Immature natural killer cell (primary cell): ENCODE data around the gene BRD3. TPM values are rescaled to one million over a fixed set of nuclear protein-coding genes. Genes with fewer than 3 reads are reported as not detected.
"Not testable (repeated sequence)": the region's sequence is repeated elsewhere in the genome, so short reads cannot be mapped to it uniquely, and the experiment has no call there.

Experiments
- DNase-seq, 3 donors: peaks; one replicate each; pipeline ENCODE4 v3.0.0; 2022; ENCODE audit warnings: mixed read lengths in 1 of 3
- H3K27ac Mint-ChIP-seq, 6 donors: one replicate each; pipeline ENCODE4 v1.8.0; 2020; ENCODE audit warnings: mixed read lengths in 6 of 6, mild to moderate bottlenecking in 5 of 6, inconsistent platforms in 4 of 6, moderate library complexity in 3 of 6
- H3K27me3 Mint-ChIP-seq, 3 donors: one replicate each; pipeline ENCODE4 v1.8.0; 2020 to 2021; ENCODE audit warnings: low read depth in 3 of 3, mild to moderate bottlenecking in 3 of 3, mixed read lengths in 3 of 3, moderate library complexity in 3 of 3, inconsistent platforms in 1 of 3
- H3K36me3 Mint-ChIP-seq, 3 donors: one replicate each; pipeline ENCODE4 v1.8.0; 2020; ENCODE audit warnings: mixed read lengths in 3 of 3, inconsistent platforms in 2 of 3, mild to moderate bottlenecking in 2 of 3
- H3K4me1 Mint-ChIP-seq, 2 donors: one replicate each; pipeline ENCODE4 v1.8.0; 2020; ENCODE audit warnings: inconsistent platforms in 2 of 2, mild to moderate bottlenecking in 2 of 2, mixed read lengths in 2 of 2, moderate library complexity in 1 of 2
- H3K4me3 Mint-ChIP-seq, 5 donors: one replicate each; pipeline ENCODE4 v1.8.0; 2020; ENCODE audit warnings: mild to moderate bottlenecking in 5 of 5, mixed read lengths in 5 of 5, inconsistent platforms in 3 of 5, moderate library complexity in 3 of 5
- H3K9me3 Mint-ChIP-seq, 6 donors: one replicate each; pipeline ENCODE4 v1.8.0; 2020; ENCODE audit warnings: mild to moderate bottlenecking in 6 of 6, mixed read lengths in 6 of 6, inconsistent platforms in 4 of 6, moderate library complexity in 3 of 6
- polyA plus RNA-seq, 3 donors: library from polyadenylated mRNA; unstranded; fragments of 300-500 nt; fragmentation: Illumina TruSeq; gene quantifications; one replicate each; pipeline ENCODE4 v1.2.3, GENCODE V29; 2021

BRD3 gene
- polyA plus RNA-seq = 10 to 100 TPM; 24.2 to 43.4 (median 29.0) TPM

GRCh38 chr9:134067904-134068743, at the start of gene BRD3:
Gene BRD3 (minus strand): TSS chr9:134068026. CDS start chr9:134053477, 14,549 bp downstream.
- Mint-ChIP-seq H3K27me3 (peaks cover 7 to 21% (median 12%) of the 10 kb centered on the region in 3 donors), H3K4me1 (peaks cover 38% of the 10 kb centered on the region in 2 donors), H3K27ac (peak within 1 kb of the TSS; percentile 81 to 94 (median 90)), H3K9me3 (no peaks in the 10 kb centered on the region), H3K36me3 (no peaks in the 10 kb centered on the region), H3K4me3 (peak within 1 kb of the TSS; percentile 89 to 94 (median 92))
- peak; percentile 80 to 85 (median 84) for DNase-seq

GRCh38 chr9:134112561-134112960, 44.7 kb upstream of the BRD3 start:
- H3K36me3 Mint-ChIP-seq = no peaks in the 10 kb centered on the region

DNA sequence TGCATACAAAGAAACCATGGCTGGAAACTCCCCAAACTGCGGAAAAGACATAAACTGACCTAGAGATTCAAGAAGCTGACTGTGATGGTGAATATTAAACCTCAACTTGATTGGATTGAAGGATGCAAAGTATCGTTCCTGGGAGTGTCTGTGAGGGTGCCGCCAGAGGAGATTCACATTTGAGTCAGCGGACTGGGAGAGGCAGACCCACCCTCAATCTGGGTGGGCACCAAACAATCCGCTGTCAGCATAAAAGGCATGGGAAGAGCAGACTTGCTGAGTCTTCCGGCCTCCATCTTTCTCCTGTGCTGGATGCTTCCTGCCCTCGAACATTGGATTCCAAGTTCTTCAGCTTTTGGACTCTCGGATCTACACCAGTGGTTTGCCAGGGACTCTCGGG, 43.2 kb upstream of the BRD3 start:
- no peaks in the 10 kb centered on the region for H3K36me3 Mint-ChIP-seq
- H3K27me3 Mint-ChIP-seq = peaks cover 0 to 12% (median 8%) of the 10 kb centered on the region in 3 donors
- no peak overlapping the region for H3K27ac Mint-ChIP-seq
- no peaks in the 10 kb centered on the region for H3K9me3 Mint-ChIP-seq
- no peak overlapping the region for H3K4me3 Mint-ChIP-seq
- no peak for DNase-seq
- H3K4me1 Mint-ChIP-seq = no peaks in the 10 kb centered on the region

More at GRCh38 chr9:134112561-134112960, 44.7 kb upstream of the BRD3 start:
- Mint-ChIP-seq H3K27ac (no peak overlapping the region), H3K27me3 (peaks cover 0 to 5% (median 5%) of the 10 kb centered on the region in 3 donors), H3K4me3 (no peak overlapping the region), H3K9me3 (no peaks in the 10 kb centered on the region), H3K4me1 (no peaks in the 10 kb centered on the region)
- DNase-seq = no peak

GRCh38 chr9:134103391-134103998, 35.7 kb upstream of the BRD3 start:
- Mint-ChIP-seq H3K36me3 (no peaks in the 10 kb centered on the region), H3K9me3 (no peaks in the 10 kb centered on the region), H3K27ac (peak overlapping the region in 2 of 6 donors; percentile 1 to 30), H3K4me3 (no peak overlapping the region), H3K4me1 (no peaks in the 10 kb centered on the region), H3K27me3 (peaks cover 0 to 15% (median 8%) of the 10 kb centered on the region in 3 donors)
- DNase-seq = no peak

GRCh38 chr9:134101623-134102149, 33.9 kb upstream of the BRD3 start:
- Mint-ChIP-seq H3K27ac (no peak overlapping the region), H3K36me3 (no peaks in the 10 kb centered on the region)

DNA sequence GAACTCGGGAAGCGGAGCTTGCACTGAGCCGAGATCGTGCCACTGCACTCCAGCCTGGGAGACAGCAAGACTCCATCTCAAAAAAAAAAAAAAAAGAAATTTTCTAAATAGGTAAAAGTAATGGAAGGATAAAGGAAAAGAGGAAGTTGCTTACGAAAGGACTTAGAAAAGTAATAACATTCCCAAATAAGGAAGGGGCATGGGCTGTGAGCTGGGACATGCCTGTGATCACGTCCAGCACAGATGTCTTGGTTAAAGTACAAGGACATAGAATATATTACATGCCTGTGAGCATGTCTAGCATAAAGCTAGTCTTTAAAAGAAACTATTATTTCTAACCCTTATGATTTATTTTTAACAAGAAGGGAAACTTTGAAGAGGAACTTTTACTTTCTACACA, 33.3 kb upstream of the BRD3 start:
- H3K36me3 Mint-ChIP-seq, H3K4me3 Mint-ChIP-seq, H3K9me3 Mint-ChIP-seq, H3K27ac Mint-ChIP-seq, H3K4me1 Mint-ChIP-seq, DNase-seq: not testable (repeated sequence)
- H3K27me3 Mint-ChIP-seq = peaks cover 0 to 14% (median under 1%) of the 10 kb centered on the region in 3 donors

More at GRCh38 chr9:134101623-134102149, 33.9 kb upstream of the BRD3 start:
- Mint-ChIP-seq H3K9me3 (no peaks in the 10 kb centered on the region), H3K4me3 (no peak overlapping the region), H3K27me3 (peaks cover 0 to 17% (median 4%) of the 10 kb centered on the region in 3 donors), H3K4me1 (no peaks in the 10 kb centered on the region)
- no peak for DNase-seq

- no peak for DNase-seq
- H3K4me3 Mint-ChIP-seq = no peak overlapping the region
- H3K27ac Mint-ChIP-seq = no peak overlapping the region
- peaks cover 0 to 13% (median 0%) of the 10 kb centered on the region in 3 donors for H3K27me3 Mint-ChIP-seq
- H3K36me3 Mint-ChIP-seq = no peaks in the 10 kb centered on the region
- no peaks in the 10 kb centered on the region for H3K4me1 Mint-ChIP-seq
- no peaks in the 10 kb centered on the region for H3K9me3 Mint-ChIP-seq
Measured at GRCh38 chr9:134100040-134100439, 32.2 kb upstream of the BRD3 start.

- Mint-ChIP-seq H3K9me3 (no peaks in the 10 kb centered on the region), H3K36me3 (no peaks in the 10 kb centered on the region), H3K4me3 (no peak overlapping the region), H3K27ac (no peak overlapping the region), H3K4me1 (no peaks in the 10 kb centered on the region), H3K27me3 (peaks cover 0 to 13% (median 2%) of the 10 kb centered on the region in 3 donors)
- DNase-seq = peak; percentile 38 to 47 (median 45)
Measured at GRCh38 chr9:134099123-134099761, 31.4 kb upstream of the BRD3 start.

GRCh38 chr9:134089972-134090371, 22.1 kb upstream of the BRD3 start:
- Mint-ChIP-seq H3K27me3 (peaks cover 3 to 9% (median 6%) of the 10 kb centered on the region in 3 donors), H3K36me3 (no peaks in the 10 kb centered on the region), H3K27ac (no peak overlapping the region), H3K4me1 (no peaks in the 10 kb centered on the region), H3K4me3 (no peak overlapping the region), H3K9me3 (peaks cover 0 to 3% (median 0%) of the 10 kb centered on the region in 6 donors)
- no peak for DNase-seq

DNA sequence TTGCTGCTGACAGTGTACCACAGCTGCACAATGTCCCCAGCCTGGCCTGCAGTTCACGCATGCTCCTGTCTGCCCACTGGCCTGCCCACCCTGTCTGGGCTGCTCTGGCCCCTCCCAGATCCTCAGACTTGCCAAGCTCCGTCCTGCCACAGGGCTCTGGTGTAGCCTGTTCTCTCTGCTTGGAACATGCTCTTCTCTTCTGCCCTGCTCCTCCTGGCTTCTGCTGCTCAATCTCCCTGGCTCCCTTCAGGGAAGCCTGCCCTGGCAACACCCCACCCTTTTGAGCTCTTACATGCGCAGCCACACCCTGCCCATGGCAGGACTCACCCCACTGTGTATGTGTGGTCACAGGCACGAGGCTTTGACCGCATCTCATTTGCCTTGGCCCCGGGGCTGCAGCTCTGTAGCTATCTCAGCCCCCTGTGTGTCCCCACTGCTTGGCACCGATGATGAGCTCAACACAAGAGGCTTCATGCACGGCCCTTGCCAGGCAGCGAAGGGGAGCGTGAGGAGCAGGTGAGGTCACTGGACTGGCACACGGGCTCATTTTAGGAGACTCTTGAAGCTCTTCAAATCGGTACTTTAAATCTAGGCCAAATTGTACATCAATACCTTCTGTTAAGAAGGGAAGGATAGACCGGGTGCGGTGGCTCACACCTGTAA, 20.4 kb upstream of the BRD3 start:
- Mint-ChIP-seq H3K4me3 (no peak overlapping the region), H3K27me3 (peaks cover 0 to 6% (median 2%) of the 10 kb centered on the region in 3 donors), H3K9me3 (peaks cover 0 to 3% (median 0%) of the 10 kb centered on the region in 6 donors), H3K27ac (no peak overlapping the region), H3K4me1 (no peaks in the 10 kb centered on the region), H3K36me3 (no peaks in the 10 kb centered on the region)
- DNase-seq = no peak

DNA sequence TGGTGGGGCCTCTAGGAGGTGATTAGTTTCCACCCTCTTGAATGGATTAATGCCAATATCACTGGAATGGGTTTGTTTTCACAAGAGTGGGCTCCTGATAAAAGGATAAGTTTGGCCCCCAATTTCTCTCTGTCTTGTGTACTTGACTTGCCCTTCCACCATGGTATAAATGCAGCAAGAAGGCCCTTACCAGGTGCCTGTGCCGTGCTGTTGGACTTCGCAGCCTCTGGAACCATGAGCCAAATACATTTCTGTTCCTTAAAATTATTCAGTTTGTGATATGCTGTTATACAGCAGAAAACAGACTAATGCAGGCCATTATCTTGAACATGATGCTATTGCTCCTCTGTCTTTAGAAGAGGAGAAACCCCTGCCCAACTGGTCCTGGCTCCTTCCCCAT, 17.8 kb upstream of the BRD3 start:
- Mint-ChIP-seq H3K4me1 (no peaks in the 10 kb centered on the region), H3K27me3 (peaks cover 0 to 8% (median 5%) of the 10 kb centered on the region in 3 donors), H3K9me3 (peaks cover 0 to 3% (median 0%) of the 10 kb centered on the region in 6 donors), H3K4me3 (no peak overlapping the region), H3K27ac (no peak overlapping the region), H3K36me3 (no peaks in the 10 kb centered on the region)
- DNase-seq = no peak

GRCh38 chr9:134083451-134083850, 15.6 kb upstream of the BRD3 start:
- no peak for DNase-seq
- Mint-ChIP-seq H3K4me1 (no peaks in the 10 kb centered on the region), H3K9me3 (peaks cover 0 to 4% (median 2%) of the 10 kb centered on the region in 6 donors), H3K36me3 (no peaks in the 10 kb centered on the region), H3K4me3 (no peak overlapping the region), H3K27ac (no peak overlapping the region), H3K27me3 (peaks cover 0 to 13% (median 6%) of the 10 kb centered on the region in 3 donors)

DNA sequence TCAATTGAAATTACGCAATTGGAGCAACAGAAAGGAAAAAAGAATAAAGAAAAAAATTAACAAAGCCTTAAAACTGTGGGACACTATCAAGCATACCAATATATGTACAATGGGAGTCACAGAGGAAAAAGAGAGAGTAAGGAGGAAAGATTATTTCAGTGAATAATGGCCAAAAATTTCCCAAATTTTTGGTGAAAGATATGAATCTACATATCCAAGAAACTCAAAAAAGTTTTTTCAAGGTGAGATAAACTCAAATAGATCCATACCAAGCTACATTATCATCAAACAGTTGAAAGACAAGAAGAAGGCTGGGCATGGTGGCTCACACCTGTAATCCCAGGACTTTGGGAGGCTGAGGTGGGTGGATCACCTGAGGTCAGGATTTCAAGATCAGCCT, 8.8 kb upstream of the BRD3 start:
- Mint-ChIP-seq H3K36me3 (peaks cover 0 to 5% (median 4%) of the 10 kb centered on the region in 3 donors), H3K27ac (no peak overlapping the region), H3K27me3 (peaks cover 4 to 25% (median 5%) of the 10 kb centered on the region in 3 donors), H3K4me1 (no peaks in the 10 kb centered on the region), H3K4me3 (no peak overlapping the region), H3K9me3 (peaks cover 0 to 16% (median 7%) of the 10 kb centered on the region in 6 donors)
- DNase-seq = no peak
